GM04504 (cell line): ENCODE data around the gene SYS1.

ENCODE experiments used
- DNase-seq: peaks from one replicate; pipeline ENCODE4 v3.0.0-alpha.2; 2012; ENCODE audit warnings: low read depth

SYS1 gene

DNA sequence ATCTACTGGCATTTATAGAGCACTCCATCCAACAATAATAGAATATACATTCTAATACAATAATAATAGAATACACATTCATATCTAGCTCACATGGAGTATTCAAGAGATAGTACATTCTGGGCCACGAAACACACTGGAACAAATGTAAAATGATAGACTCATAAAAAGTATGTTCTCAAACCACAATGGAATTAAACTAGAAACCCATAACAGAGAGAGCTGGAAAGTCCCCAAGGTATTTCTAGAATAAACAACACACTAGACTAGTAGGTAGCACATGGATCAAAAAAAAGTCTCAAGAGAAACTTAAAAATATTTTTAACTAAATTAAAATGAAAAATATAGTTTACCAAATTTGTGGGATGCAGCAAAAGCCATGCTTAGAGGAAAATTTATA, 24.3 kb downstream of the SYS1 start:
- DNase-seq = no peak

DNA sequence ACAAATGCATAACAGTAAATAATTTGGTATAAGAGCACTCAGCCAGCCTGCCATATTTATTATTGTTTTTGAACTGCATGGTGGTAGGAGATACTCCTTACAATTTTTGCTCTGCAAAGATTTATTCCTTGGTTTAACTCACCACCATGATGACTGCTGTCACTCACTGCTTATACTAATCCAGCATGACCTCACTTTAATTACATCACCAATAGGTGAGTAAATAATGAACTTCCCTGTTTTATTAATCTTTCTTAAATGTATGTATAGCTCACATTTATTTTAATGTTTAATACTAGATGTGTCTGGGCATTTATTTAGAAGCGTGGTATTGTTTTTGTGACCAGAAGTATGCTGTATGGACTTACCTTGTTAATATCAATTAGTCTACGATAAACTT, 28.0 kb downstream of the SYS1 start:
- DNase-seq = no peak

DNA sequence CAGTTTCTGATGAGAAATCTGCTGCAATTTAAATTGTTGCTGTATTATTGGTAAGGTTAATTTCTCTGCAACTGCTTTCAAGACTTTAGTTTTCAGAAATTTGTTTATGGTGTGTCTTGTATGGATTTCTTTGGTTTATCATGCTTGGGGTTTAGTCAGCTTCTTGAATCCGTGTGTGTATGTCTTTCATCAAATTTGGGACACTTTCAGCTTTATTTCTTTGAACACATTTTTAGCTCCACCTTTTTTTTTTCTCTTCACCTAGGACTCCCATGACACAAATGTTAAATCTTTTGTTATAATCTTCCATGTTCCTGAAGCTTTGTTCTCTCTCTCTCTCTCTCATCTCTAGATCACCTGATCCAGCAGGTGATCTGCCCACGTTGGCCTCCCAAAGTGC, 28.6 kb downstream of the SYS1 start:
- no peak for DNase-seq

DNA sequence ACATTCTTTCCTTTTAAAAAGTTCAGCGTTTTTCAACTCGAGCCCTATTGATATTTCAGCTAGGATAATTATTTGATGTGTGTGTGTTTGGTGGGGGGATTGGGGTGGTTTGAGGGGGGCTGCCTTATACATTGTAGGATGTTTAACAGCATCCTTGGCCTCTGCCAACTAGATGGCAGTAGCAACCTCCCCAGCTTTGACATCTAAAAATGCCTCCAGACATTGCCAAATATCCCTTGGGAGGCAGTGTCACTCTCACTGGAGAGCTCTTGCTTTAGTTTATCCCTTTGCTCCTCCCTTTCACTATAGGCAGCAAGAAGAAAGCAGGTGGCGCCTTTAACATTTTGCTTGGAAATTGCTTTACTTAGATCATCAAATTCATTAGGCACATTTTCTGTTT, 29.8 kb downstream of the SYS1 start:
- DNase-seq = no peak

DNA sequence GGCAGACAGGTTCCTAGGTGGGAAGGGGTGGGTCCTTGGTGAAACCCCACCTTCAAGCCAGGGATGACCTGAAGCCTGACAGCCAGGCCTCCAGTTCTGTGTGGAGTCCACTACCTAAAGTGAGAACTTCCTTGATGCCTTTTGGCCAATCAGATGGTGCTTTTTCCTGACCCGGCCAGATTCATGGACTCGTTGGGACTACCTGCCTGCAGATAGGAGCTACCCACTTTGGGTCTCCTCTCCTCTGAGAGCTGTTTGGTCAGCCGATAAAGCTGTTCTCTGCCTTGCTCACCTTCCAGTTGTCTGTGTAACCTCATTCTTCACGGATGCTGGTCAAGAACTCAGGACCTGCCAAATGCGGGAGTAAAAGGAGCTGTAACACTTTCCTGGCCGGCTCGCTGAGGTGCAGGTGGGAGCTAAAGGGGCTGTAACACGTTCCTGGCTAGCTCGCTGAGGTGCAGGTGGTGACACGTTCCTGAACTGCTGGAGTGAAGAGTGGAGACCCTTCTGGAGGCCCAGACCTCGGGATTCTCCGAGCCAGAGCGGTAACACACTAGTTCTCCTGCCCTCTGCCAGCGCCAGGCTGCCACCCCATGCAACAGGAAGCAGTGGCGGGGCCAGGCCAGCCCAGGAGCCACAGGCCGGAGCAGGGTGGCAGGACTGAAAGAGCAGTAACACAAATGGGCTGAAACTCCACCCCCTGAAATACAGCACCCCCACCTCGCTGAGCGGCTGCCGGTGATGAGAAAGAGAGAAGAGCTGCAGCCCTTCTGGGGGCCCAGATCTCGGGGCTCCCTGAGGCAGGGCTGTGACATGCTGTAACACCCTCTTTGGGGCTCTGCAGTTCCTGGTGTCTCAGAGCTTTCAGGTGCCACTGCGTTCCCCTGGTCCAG, 31.5 kb downstream of the SYS1 start:
- DNase-seq = no peak

DNA sequence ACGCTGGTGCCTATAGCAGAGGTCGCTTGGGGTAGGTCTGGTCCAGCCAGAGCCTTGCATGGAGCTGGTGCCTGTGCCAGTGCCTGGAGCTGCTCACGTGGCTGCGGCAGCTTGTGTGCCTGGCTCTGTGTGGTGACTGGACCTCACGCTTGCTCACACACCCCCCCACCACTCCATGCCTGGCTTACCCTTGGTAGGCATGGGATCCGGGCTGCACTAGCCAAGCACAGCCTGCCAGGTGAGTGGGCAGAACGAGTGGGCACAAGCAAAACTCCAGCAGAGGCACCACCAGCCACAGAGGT, 32.1 kb downstream of the SYS1 start:
- no peak for DNase-seq

DNA sequence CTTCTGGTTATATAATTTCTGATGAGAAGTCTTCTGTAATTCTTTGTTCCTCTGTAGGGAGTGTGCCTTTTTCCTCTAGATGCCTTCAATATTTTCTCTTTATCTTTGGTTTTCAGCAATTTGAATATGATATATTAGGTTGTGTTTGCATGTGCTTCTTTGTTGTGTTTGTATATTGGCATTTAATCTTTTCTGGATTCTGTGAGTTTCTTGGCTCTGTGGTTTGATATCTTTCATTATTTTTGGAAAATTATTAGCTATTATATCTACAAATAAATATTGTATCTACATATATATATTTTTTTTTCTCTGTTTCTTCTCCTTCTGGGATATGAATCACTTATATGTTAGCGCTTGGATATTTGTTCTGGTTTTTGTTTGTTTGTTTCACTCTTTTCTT, 36.1 kb downstream of the SYS1 start:
- no peak for DNase-seq

DNA sequence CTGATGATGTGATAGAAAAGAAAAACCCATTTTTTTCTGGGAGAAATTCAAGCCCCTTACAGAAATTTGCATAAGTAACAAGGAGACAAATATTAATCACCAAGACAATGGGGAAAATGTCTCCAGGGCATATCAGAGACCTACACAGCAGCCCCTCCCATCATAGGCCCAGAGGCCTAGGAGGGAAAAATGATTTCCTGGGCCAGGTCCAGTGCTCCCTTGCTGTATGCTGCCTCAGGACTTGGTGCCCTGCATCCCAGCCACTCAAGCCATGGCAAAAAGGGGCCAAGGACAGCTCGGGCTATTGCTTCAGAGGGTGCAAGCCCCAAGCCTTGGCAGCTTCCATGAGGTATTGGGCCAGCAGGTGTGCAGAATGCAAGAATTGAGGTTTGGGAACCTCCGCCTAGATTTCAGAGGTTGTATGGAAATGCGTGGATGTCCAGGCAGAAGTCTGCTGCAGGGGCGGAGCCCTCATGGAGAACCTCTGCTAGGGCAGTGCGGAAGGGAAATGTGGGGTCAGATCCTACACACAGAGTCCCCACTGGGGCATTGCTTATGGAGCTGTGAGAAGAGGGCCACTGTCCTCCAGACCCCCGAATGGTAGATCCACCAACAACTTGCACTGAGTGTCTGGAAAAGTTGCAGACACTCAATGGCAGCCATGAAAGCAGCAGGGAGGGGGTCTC, 37.5 kb downstream of the SYS1 start:
- DNase-seq = no peak

DNA sequence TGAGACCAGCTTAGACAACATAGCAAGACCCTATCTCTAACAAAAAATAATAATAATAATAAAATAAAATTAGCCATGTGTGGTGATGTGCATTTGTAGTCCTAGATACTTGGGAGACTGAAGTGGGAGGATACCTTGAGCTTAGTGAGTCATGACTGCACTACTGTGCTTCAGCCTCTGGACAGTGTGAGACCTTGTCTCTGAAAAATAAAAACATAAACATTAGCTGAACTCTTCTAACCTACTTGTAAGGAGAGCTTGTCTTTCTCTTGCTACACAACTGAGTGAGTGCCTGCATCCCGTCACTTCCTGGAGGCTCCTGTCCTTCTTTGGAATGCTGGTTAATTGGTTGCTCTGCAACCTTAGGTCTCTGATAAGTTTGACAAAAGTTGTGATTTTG, 40.0 kb downstream of the SYS1 start:
- no peak for DNase-seq

DNA sequence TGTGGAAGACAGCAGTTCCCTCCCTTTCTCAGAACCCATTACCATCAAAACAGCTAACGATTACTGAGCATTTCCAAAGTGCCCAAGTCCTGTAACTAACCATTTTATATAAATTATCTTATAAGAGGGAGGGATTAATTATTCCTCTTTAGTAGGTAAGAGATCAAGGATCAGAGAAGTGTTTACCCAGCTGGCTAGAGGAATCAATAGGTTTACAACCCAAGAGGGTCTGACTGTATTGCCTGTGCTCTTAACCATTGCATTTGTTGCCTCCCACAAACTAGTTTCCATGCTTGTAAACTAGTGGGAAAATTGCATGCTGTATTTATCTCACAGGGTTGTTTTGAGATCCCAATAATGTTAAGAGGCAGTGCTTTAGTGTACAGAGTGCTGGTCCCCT, 41.5 kb downstream of the SYS1 start:
- DNase-seq = no peak

DNA sequence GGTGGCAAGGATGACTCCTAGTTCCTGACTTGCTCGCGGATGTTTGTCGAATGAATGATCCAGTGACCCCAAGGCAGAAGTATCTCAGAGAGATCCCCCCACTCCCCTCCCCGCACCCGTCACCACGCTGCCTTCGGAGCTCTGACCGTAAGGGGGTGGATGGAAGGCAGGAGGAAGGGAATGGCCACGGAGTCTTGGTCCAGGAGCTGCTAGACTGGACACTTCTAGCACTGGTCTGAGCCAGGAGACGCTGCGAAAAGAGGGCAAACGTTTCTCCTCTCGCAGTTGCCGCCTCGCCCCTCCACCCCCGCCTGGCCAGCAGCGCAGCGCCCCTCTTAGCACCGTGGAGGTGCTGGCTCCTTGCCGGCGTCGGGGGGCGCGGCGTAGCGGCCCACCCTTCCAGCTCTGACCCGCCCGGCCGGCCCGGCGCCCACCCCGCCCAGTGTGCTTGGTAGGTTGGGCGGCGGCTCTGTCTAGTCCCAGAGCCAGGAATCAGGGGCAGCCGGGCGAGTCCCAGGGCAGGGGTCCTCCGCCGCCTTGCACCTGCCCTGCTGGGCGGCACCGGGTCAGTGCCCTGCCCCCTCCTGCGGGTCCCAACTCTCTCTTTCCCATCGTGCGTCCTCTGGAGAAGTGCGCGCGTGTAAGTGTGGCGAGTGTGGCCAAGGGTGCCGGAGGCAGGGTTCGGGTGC, 42.8 kb downstream of the SYS1 start:
- no peak for DNase-seq

DNA sequence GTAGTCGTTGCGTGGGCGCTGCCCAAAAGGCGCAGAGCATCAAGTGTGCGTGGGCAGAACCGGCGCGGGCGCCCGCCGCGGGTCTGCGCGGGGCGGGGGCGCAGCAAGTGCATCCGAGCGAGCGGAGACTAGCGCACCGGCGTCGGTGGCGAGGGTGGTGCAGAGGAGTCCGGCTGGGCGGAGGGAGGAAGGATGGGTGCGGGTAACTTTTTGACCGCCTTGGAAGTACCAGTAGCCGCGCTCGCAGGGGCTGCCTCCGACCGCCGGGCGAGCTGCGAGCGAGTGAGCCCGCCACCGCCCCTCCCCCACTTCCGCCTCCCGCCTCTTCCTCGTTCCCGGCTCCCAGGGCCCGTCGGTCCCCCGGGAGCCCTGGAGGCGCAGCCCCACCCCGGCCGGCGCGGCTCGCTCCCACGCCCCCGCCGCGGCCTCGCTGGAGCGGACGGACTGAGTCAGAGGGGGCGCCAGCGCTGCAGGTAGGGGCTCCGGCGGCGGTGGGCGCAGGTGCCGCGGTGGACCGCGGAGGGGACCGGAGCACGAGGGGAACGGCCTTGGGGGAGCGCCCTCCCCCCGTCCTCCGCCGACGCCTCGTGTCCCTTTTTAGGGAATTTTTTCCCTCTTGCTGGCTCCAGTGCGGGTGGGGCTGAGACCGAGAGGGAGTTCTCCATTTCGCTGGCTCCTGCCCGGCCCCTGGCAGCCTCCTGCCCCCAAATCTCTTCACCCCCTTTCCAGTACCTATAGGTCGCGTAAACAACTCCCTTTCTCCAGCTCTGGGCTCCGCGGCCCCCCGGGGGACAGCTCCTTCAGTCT, 43.5 kb downstream of the SYS1 start:
- no peak for DNase-seq

DNA sequence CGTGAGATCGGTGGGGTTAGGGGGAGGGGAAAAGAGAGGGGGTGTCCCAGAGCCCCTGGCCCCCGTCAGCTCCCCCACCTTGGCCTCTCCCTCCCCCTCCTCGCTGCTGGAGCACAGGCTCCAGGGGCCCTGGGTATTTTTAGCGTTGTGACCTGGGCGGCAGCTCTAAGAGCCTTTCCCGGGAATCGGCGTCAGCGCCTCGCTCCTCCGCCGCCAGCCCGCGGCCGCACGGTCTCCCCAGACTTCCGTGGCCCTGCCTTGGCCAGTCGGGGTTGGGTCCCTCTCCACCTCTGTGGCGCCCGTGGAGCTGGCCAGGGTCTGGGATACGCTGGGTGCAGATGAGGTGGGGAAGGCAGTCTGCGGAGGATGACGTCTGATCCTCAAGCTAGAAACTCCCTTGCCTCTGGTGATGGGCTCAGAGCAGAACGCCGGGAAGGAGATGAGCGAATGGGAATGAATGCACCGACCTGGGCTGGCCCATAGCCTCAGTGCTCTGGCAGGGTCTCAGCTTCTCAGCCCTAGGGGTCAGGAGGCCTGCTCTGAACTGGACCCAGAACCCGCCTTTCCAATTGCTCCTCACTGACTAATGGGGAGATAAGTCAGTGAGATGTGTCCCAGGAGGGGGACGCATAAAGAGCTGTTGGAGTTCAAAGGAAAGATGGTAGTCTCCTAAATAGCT, 44.2 kb downstream of the SYS1 start:
- no peak for DNase-seq

DNA sequence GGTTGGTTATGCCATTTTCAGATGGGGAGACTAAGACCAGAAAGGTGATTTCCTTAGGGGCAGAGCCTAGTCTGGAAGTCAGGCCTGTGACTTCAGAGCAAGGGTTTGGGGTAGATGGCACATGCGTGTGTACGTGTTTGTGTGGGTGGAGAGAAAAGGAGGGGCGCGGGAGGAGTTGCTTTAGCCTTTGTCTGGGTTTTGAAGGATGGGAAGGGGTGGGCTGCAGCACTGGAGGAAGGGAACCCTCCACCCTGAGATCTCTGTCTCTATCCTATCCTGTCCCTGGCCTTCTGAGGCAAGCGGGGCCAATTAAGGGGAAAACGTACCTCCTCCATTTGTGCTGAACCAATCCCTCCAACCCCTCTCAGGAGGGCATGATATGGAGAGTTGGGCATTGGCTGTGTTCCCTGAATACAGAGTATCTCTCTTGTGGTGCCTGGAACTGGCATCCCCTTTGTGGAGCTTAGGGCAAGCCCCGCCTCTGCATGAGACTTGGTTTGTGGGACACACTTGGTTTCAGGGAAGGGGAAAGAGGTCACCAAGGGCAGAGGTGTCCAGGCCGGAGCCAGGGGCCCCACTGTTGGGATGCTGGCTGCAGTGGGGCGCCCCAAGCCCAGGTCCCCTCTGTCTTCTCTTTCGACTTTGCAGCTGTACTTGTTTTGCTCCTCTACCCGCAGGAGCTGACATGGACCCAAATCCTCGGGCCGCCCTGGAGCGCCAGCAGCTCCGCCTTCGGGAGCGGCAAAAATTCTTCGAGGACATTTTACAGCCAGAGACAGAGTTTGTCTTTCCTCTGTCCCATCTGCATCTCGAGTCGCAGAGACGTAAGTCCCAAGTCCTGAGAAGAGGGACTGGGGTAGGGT, 45.1 kb downstream of the SYS1 start, which contains the start of gene DBNDD2:
DBNDD2 (plus strand) TSS at position 507 of the 863 bp plus-strand sequence; CDS start at position 686, 179 bp downstream.
- no peak for DNase-seq

DNA sequence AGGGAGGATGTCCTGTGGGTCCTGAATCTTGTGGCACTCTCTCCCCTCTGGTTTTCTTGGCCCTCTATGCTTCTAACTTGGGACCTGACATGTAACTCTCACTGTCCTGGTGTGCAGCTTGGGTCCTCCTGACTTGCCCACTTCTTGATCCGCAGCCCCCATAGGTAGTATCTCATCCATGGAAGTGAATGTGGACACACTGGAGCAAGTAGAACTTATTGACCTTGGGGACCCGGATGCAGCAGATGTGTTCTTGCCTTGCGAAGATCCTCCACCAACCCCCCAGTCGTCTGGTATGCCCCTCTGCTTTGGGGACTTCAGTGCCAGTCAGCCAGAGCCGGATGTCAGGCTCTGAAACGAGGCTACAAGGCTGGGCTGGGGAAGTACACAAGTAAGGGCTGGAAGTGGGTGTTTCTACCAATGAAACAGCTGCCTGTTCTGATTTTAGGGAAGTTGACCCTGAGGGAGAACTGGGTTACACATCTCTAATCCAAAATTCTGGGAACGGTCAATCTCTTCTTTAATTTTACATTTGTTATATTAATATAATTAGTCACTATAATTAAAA, 45.8 kb downstream of the SYS1 start:
- DNase-seq = no peak

DNA sequence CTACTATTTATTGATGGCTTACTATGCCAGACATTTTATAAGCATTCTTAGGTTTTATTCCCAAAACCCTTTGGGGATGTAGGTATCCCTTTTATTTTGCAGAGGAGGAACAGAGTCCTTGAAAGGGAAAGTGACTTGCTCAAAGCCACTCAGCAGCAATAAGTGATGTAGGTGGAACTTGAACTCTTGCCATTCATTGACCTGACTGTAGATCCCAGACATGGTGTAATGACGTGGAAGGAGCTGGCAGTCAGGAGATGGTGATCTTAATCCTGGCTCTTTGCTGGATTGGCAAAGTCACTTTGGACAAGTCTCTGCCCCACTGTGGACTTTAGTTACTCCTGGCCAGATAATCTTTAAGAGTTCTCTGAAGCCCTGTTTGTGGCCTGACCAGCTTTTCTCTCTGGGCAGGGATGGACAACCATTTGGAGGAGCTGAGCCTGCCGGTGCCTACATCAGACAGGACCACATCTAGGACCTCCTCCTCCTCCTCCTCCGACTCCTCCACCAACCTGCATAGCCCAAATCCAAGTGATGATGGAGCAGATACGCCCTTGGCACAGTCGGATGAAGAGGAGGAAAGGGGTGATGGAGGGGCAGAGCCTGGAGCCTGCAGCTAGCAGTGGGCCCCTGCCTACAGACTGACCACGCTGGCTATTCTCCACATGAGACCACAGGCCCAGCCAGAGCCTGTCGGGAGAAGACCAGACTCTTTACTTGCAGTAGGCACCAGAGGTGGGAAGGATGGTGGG, 46.7 kb downstream of the SYS1 start:
- DNase-seq = no peak

DNA sequence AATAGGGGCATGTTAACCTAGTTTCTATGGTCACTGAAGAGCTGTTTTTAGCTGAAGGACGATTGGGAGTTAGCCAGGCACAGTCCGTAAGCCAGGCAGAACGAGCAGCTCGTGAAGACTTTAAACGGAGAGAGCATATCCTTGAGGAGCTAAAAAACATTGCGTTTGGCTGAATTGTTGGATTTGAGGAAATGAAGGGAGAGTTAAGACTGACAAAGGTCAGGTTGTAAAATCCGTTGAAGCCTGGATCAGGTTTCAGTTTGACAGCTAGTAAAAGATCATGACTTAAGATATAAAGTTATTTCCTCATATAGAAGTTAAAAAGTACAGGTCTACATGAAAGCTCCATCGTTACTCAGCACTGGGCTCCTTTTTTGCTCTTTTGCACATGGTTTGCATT, 47.9 kb downstream of the SYS1 start:
- DNase-seq = no peak

DNA sequence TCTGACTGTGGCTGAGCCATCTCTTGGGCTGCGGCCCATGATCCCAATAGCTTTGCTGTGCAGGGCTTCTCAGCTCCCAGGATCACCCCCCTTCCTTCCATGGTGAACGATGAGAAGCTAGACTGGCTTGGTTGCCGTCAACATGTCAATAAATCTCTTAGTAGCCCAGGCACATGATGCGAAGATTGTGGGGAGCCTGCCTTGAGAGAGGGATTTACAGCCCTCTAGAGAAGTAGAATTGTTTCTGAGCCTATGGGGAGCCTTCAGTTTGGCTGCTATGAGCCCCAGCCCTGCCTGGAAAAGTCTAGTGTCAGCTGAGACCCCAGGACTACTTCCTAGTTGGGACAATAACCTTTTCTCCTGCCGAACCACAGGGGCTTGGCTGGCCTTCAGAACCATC, 49.7 kb downstream of the SYS1 start:
- DNase-seq = no peak

DNA sequence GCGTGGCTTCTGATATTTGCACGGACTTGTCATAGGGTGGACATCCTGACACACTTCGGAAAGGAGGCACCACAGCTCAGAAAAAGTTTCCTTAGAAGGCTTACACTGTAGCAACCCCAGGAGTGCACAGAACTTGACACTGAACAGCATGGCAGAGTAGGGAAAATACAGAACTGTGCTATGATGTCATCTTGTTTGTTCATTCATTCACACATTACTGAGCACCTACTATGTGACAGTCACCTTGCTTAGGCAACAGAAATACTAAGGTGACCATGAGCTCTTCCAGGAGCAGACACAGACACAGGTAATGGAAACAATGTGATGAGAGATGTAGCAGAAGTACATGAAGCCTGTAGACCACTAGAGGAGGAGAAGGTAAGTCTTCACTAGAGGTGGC, 50.5 kb downstream of the SYS1 start:
- DNase-seq = no peak
